Neural progenitor cell (in vitro differentiated cells): ENCODE results near the gene PLD4. TPM values are rescaled to one million over a fixed set of nuclear protein-coding genes. Genes with fewer than 3 reads are reported as not detected.
A peak's percentile ranks its signal among the peaks of the same experiment; 100 is the strongest.

ENCODE experiments used
- DNase-seq: peaks from one replicate; pipeline ENCODE4 v3.0.0-alpha.2; 2016; ENCODE audit warnings: low spot score
- H2AFZ ChIP-seq: fragments of 200-600 bp; sonication (generic); replicated peaks from 2 replicates; pipeline ENCODE4 v1.6.1; 2016; ENCODE audit warnings: antibody characterized with exemption
- H3F3A ChIP-seq: fragments of 200-600 bp; sonication (generic); 2 replicates; pipeline ENCODE4 v1.6.1; 2016; ENCODE audit warnings: antibody characterized with exemption, low read depth
- H3K27ac ChIP-seq: fragments of 200-600 bp; sonication (generic); 2 replicates; pipeline ENCODE4 v1.5.1; 2016; ENCODE audit warnings: mild to moderate bottlenecking
- H3K27me3 ChIP-seq: fragments of 200-600 bp; sonication (generic); 2 replicates; pipeline ENCODE4 v1.6.1; 2016; ENCODE audit warnings: mild to moderate bottlenecking, moderate library complexity
- H3K36me3 ChIP-seq: fragments of 200-600 bp; sonication (generic); 2 replicates; pipeline ENCODE4 v1.5.1; 2016
- H3K4me1 ChIP-seq: fragments of 200-600 bp; sonication (generic); 2 replicates; pipeline ENCODE4 v1.6.1; 2016; ENCODE audit warnings: mixed run types
- H3K4me2 ChIP-seq: fragments of 200-600 bp; sonication (generic); 2 replicates; pipeline ENCODE4 v1.6.1; 2016
- H3K4me3 ChIP-seq: fragments of 200-600 bp; sonication (generic); 2 replicates; pipeline ENCODE4 v1.5.1; 2016
- H3K79me2 ChIP-seq: fragments of 200-600 bp; sonication (generic); 2 replicates; pipeline ENCODE4 v1.6.1; 2016; ENCODE audit warnings: low read depth
- H3K9ac ChIP-seq: fragments of 200-600 bp; sonication (generic); 2 replicates; pipeline ENCODE4 v1.6.1; 2016
- H3K9me3 ChIP-seq: fragments of 200-600 bp; sonication (generic); 2 replicates; pipeline ENCODE4 v1.5.1; 2016; ENCODE audit warnings: low read depth
- H4K20me1 ChIP-seq: fragments of 200-600 bp; sonication (generic); 2 replicates; pipeline ENCODE4 v1.6.1; 2016; ENCODE audit warnings: low read depth
- H3K27ac Mint-ChIP-seq: 3 replicates; pipeline ENCODE4 v1.8.0; 2021; ENCODE audit warnings: mixed read lengths
- H3K27me3 Mint-ChIP-seq: 2 replicates; pipeline ENCODE4 v1.8.0; 2022; ENCODE audit warnings: low read depth, mild to moderate bottlenecking, inconsistent platforms, moderate library complexity, mixed read lengths; ENCODE audit not compliant: insufficient read depth
- H3K36me3 Mint-ChIP-seq: 3 replicates; pipeline ENCODE4 v1.8.0; 2021; ENCODE audit warnings: mixed read lengths
- H3K4me1 Mint-ChIP-seq: 3 replicates; pipeline ENCODE4 v1.8.0; 2021; ENCODE audit warnings: mixed read lengths
- H3K4me3 Mint-ChIP-seq: 3 replicates; pipeline ENCODE4 v1.8.0; 2021; ENCODE audit warnings: mild to moderate bottlenecking, moderate library complexity, mixed read lengths
- H3K9me3 Mint-ChIP-seq: 3 replicates; pipeline ENCODE4 v1.8.0; 2020; ENCODE audit warnings: mixed read lengths
- CTCF ChIP-seq: fragments of 200-600 bp; sonication (generic); IDR thresholded peaks from 2 replicates; pipeline ENCODE4 v1.5.1; 2017; ENCODE audit warnings: antibody characterized with exemption, mild to moderate bottlenecking
- EZH2 ChIP-seq: fragments of 200-600 bp; sonication (generic); IDR thresholded peaks from 2 replicates; pipeline ENCODE4 v1.6.1; 2017; ENCODE audit warnings: antibody characterized with exemption, mild to moderate bottlenecking, moderate library complexity
- EZH2phosphoT487 ChIP-seq: fragments of 200-600 bp; sonication (generic); IDR thresholded peaks from 2 replicates; pipeline ENCODE4 v1.6.1; 2017; ENCODE audit warnings: antibody characterized with exemption
- total RNA-seq: library from RNA; depleted of rRNA; stranded (reverse); fragments of >200 nt; gene quantifications from 2 replicates; pipeline ENCODE4 v1.2.3, GENCODE V29; 2015; ENCODE audit warnings: low replicate concordance

Gene PLD4
- total RNA-seq, 1 donor from 2014 or later, result not detected

GRCh38 chr14:104876251-104876699 lies 48.4 kb upstream of the PLD4 start:
- Mint-ChIP-seq H3K36me3 (no peaks in the 10 kb centered on the region), H3K9me3 (no peaks in the 10 kb centered on the region), H3K27me3 (peaks cover 7% of the 10 kb centered on the region), H3K4me1 (peaks cover 13% of the 10 kb centered on the region), H3K4me3 (no peak overlapping the region), H3K27ac (peak overlapping the region; percentile 42)
- Histone ChIP-seq H3K27ac (no peak overlapping the region), H3K27me3 (no peaks in the 10 kb centered on the region), H2AFZ (no peak overlapping the region), H4K20me1 (peaks cover 28% of the 10 kb centered on the region), H3K4me1 (peaks cover 13% of the 10 kb centered on the region), H3K4me2 (no peak overlapping the region), H3K4me3 (no peak overlapping the region), H3K36me3 (no peaks in the 10 kb centered on the region), H3K79me2 (no peaks in the 10 kb centered on the region), H3K9me3 (no peaks in the 10 kb centered on the region), H3K9ac (no peak overlapping the region), H3F3A (peaks cover 4% of the 10 kb centered on the region)
- peak; percentile 40 for DNase-seq
- TF ChIP-seq CTCF (no peak), EZH2 (no peak), EZH2phosphoT487 (no peak)

GRCh38 chr14:104877066-104877805 lies 47.4 kb upstream of the PLD4 start:
- H3F3A ChIP-seq, result peaks cover 4% of the 10 kb centered on the region
- Mint-ChIP-seq H3K4me3 (no peak overlapping the region), H3K27me3 (peaks cover 4% of the 10 kb centered on the region), H3K36me3 (no peaks in the 10 kb centered on the region), H3K27ac (no peak overlapping the region), H3K9me3 (no peaks in the 10 kb centered on the region), H3K4me1 (peaks cover 11% of the 10 kb centered on the region)
- no peak overlapping the region for H2AFZ ChIP-seq
- no peak overlapping the region for H3K9ac ChIP-seq
- no peak overlapping the region for H3K4me3 ChIP-seq
- no peaks in the 10 kb centered on the region for H3K9me3 ChIP-seq
- H3K4me1 ChIP-seq, result peaks cover 13% of the 10 kb centered on the region
- no peak overlapping the region for H3K4me2 ChIP-seq
- TF ChIP-seq EZH2, result no peak
- TF ChIP-seq EZH2phosphoT487, result no peak
- no peak for TF ChIP-seq CTCF
- H4K20me1 ChIP-seq, result peaks cover 28% of the 10 kb centered on the region
- H3K79me2 ChIP-seq, result no peaks in the 10 kb centered on the region
- no peaks in the 10 kb centered on the region for H3K27me3 ChIP-seq
- H3K27ac ChIP-seq, result no peak overlapping the region
- DNase-seq, result no peak
- H3K36me3 ChIP-seq, result no peaks in the 10 kb centered on the region

GRCh38 chr14:104877806-104878550 lies 46.7 kb upstream of the PLD4 start:
- Histone ChIP-seq H3F3A (no peaks in the 10 kb centered on the region), H3K27ac (no peak overlapping the region), H3K27me3 (no peaks in the 10 kb centered on the region), H3K9ac (no peak overlapping the region), H3K36me3 (no peaks in the 10 kb centered on the region), H3K79me2 (no peaks in the 10 kb centered on the region), H4K20me1 (peaks cover 25% of the 10 kb centered on the region), H3K9me3 (no peaks in the 10 kb centered on the region), H3K4me1 (peaks cover 11% of the 10 kb centered on the region), H3K4me3 (no peak overlapping the region), H3K4me2 (no peak overlapping the region), H2AFZ (no peak overlapping the region)
- Mint-ChIP-seq H3K4me3 (no peak overlapping the region), H3K36me3 (no peaks in the 10 kb centered on the region), H3K27me3 (peaks cover 2% of the 10 kb centered on the region), H3K9me3 (no peaks in the 10 kb centered on the region), H3K4me1 (peaks cover 3% of the 10 kb centered on the region), H3K27ac (no peak overlapping the region)
- DNase-seq, result no peak
- TF ChIP-seq EZH2, result no peak
- no peak for TF ChIP-seq EZH2phosphoT487
- TF ChIP-seq CTCF, result no peak
